Measurements from ENCODE around the gene EIF2S2. TPM values are rescaled to one million over a fixed set of nuclear protein-coding genes. Genes with fewer than 3 reads are reported as not detected.

Gene EIF2S2
- total RNA-seq, 1 experiment from 2014 or later = 121 TPM

- no peaks in the 10 kb centered on the region for H4K20me1 ChIP-seq (ENCODE audit: insufficient read depth)
- no peaks in the 10 kb centered on the region for H3K9me2 ChIP-seq (ENCODE audit: insufficient read depth)
- no TSS peak for BruUV-seq (replicated peaks)
- no peak for TF ChIP-seq JUND (IDR thresholded peaks at IDR 0.05)
- peak in 2 of 3 experiments; percentile 10 to 20; a peak in 2 of 6 replicates for TF ChIP-seq CTCF (IDR thresholded peaks at IDR 0.05 in 2 of 3, conservative IDR thresholded peaks at IDR 0.05 in 1 of 3; ENCODE audit: borderline replicate concordance in 1 of 3, insufficient read depth in 1 of 3, low read depth in 2 of 3, low read length in 2 of 3)
- intact Hi-C loops (cut with micrococcal nuclease) = no loop called here
- no peak overlapping the region for H3K4me2 ChIP-seq (ENCODE audit: low read length)
- no peak overlapping the region for H3K9ac ChIP-seq (ENCODE audit: low read length)
- peak; percentile 69 for ATAC-seq
- H3K79me2 ChIP-seq (ENCODE audit: insufficient read depth, low read length) = peaks cover 23% of the 10 kb centered on the region; the same call in 1 of the 2 replicates
- no peak overlapping the region for H3K27ac ChIP-seq (ENCODE audit: low read depth, low read length)
- POLR2A ChIA-PET = no interaction called here
- peaks cover 7 to 12% of the 10 kb centered on the region in 2 experiments for H3K36me3 ChIP-seq (ENCODE audit: control insufficient read depth in 1 of 2, insufficient read depth in 2 of 2, low read length in 2 of 2)
- CTCF ChIA-PET = no interaction called here
- H3K9me3 ChIP-seq (ENCODE audit: control insufficient read depth in 1 of 2, insufficient read depth in 1 of 2, low read depth in 1 of 2, low read length in 2 of 2) = no peaks in the 10 kb centered on the region
- no peak for DNase-seq (ENCODE audit: low read depth, low spot score)
- no peak overlapping the region for H2AFZ ChIP-seq (ENCODE audit: low read depth, low read length, poor library complexity, severe bottlenecking)
- no peaks in the 10 kb centered on the region for H3K27me3 ChIP-seq (ENCODE audit: insufficient read depth, low read length)
- peaks cover 0 to 10% of the 10 kb centered on the region in 2 experiments; a peak in 2 of 4 replicates for H3K4me1 ChIP-seq (ENCODE audit: control insufficient read depth in 1 of 2, insufficient read depth in 2 of 2, low read length in 2 of 2)
- H3K4me3 ChIP-seq (replicated peaks in 1 of 2; ENCODE audit: low read depth in 1 of 2, low read length in 2 of 2) = no peak overlapping the region
- RAD21 ChIA-PET (ENCODE audit: low non-redundant PET in 1 of 2, low total read pairs in 2 of 2, uncharacterized antibody in 2 of 2, unreplicated experiment in 2 of 2) = no interaction called here
Observed at GRCh38 chr20:34075647-34076046, 36.4 kb downstream of the EIF2S2 start.

GRCh38 chr20:34074101-34074760 is 37.8 kb downstream of the EIF2S2 start:
- no peaks in the 10 kb centered on the region for H3K9me2 ChIP-seq (ENCODE audit: insufficient read depth)
- intact Hi-C loops (cut with micrococcal nuclease) = no loop called here
- 0 out of 2 replicates have a peak overlapping the region, but pooled peaks have one; percentile 9 for H3K4me2 ChIP-seq (ENCODE audit: low read length)
- ATAC-seq (no peak), DNase-seq (ENCODE audit: low read depth, low spot score) (no peak)
- H3K9me3 ChIP-seq (ENCODE audit: control insufficient read depth in 1 of 2, insufficient read depth in 1 of 2, low read depth in 1 of 2, low read length in 2 of 2) = no peaks in the 10 kb centered on the region
- BruUV-seq (replicated peaks) = no TSS peak
- H2AFZ ChIP-seq (ENCODE audit: low read depth, low read length, poor library complexity, severe bottlenecking) = no peak overlapping the region
- CTCF ChIA-PET = no interaction called here
- H3K27ac ChIP-seq (ENCODE audit: low read depth, low read length) = no peak overlapping the region
- no peak overlapping the region for H3K9ac ChIP-seq (ENCODE audit: low read length)
- TF ChIP-seq, protein P1, sequence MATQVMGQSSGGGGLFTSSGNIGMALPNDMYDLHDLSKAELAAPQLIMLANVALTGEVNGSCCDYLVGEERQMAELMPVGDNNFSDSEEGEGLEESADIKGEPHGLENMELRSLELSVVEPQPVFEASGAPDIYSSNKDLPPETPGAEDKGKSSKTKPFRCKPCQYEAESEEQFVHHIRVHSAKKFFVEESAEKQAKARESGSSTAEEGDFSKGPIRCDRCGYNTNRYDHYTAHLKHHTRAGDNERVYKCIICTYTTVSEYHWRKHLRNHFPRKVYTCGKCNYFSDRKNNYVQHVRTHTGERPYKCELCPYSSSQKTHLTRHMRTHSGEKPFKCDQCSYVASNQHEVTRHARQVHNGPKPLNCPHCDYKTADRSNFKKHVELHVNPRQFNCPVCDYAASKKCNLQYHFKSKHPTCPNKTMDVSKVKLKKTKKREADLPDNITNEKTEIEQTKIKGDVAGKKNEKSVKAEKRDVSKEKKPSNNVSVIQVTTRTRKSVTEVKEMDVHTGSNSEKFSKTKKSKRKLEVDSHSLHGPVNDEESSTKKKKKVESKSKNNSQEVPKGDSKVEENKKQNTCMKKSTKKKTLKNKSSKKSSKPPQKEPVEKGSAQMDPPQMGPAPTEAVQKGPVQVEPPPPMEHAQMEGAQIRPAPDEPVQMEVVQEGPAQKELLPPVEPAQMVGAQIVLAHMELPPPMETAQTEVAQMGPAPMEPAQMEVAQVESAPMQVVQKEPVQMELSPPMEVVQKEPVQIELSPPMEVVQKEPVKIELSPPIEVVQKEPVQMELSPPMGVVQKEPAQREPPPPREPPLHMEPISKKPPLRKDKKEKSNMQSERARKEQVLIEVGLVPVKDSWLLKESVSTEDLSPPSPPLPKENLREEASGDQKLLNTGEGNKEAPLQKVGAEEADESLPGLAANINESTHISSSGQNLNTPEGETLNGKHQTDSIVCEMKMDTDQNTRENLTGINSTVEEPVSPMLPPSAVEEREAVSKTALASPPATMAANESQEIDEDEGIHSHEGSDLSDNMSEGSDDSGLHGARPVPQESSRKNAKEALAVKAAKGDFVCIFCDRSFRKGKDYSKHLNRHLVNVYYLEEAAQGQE (IDR thresholded peaks at IDR 0.05; ENCODE audit: low read depth) = no peak
- TF ChIP-seq CBX3 (IDR thresholded peaks at IDR 0.05; ENCODE audit: low read depth) (no peak), JUND (IDR thresholded peaks at IDR 0.05) (no peak), CEBPB (IDR thresholded peaks at IDR 0.05; ENCODE audit: low read depth) (no peak), SRF (IDR thresholded peaks at IDR 0.05; ENCODE audit: low read depth) (no peak), ZNF274 (IDR thresholded peaks at IDR 0.05; ENCODE audit: low read depth, low read length) (no peak), ATF3 (IDR thresholded peaks at IDR 0.05) (no peak), EGR1 (IDR thresholded peaks at IDR 0.05; ENCODE audit: low read depth) (no peak), FOSL1 (IDR thresholded peaks at IDR 0.05; ENCODE audit: low read depth) (no peak), ZFX (IDR thresholded peaks at IDR 0.05) (no peak)
- H3K79me2 ChIP-seq (ENCODE audit: insufficient read depth, low read length) = peaks cover 34% of the 10 kb centered on the region; the same call in 1 of the 2 replicates
- peaks cover 7 to 12% of the 10 kb centered on the region in 2 experiments for H3K36me3 ChIP-seq (ENCODE audit: control insufficient read depth in 1 of 2, insufficient read depth in 2 of 2, low read length in 2 of 2)
- H3K4me3 ChIP-seq (replicated peaks in 1 of 2; ENCODE audit: low read depth in 1 of 2, low read length in 2 of 2) = no peak overlapping the region
- peaks cover 3% of the 10 kb centered on the region; the same call in 1 of the 2 replicates for H4K20me1 ChIP-seq (ENCODE audit: insufficient read depth)
- peaks cover 0 to 16% of the 10 kb centered on the region in 2 experiments; a peak in 2 of 4 replicates for H3K4me1 ChIP-seq (ENCODE audit: control insufficient read depth in 1 of 2, insufficient read depth in 2 of 2, low read length in 2 of 2)
- POLR2A ChIA-PET = no interaction called here
- RAD21 ChIA-PET (ENCODE audit: low non-redundant PET in 1 of 2, low total read pairs in 2 of 2, uncharacterized antibody in 2 of 2, unreplicated experiment in 2 of 2) = no interaction called here
- no peaks in the 10 kb centered on the region for H3K27me3 ChIP-seq (ENCODE audit: insufficient read depth, low read length)

All from HCT116 (cell line).